NCI-H128 (cell line): ENCODE measurements around the gene SGSM1.

Experiments
- DNase-seq: peaks from one replicate; lab custom pipeline; 2025; ENCODE audit not compliant: unreplicated experiment; lab: John Stamatoyannopoulos, UW

SGSM1 gene

GRCh38 chr22:24805790-24806662 is at the start of gene SGSM1:
Gene SGSM1 (plus strand): TSS chr22:24806211. CDS start chr22:24806326, 115 bp downstream.
- DNase-seq = peak; percentile 38

- no peak for DNase-seq
These were observed 47.7 kb upstream of the SGSM1 start for GRCh38 chr22:24758164-24758799.

- no peak for DNase-seq
These were observed 46.2 kb upstream of the SGSM1 start for GRCh38 chr22:24759765-24760164.

- no peak for DNase-seq
These were observed 45.2 kb upstream of the SGSM1 start for GRCh38 chr22:24760708-24761306.

- no peak for DNase-seq
These were observed 43.9 kb upstream of the SGSM1 start for GRCh38 chr22:24761888-24762675.

- DNase-seq = no peak
These were observed 42.0 kb upstream of the SGSM1 start for GRCh38 chr22:24763872-24764485.

- DNase-seq = no peak
These were observed 40.8 kb upstream of the SGSM1 start for GRCh38 chr22:24765166-24765565.

- no peak for DNase-seq
These were observed 37.3 kb upstream of the SGSM1 start for GRCh38 chr22:24768537-24769374.

- DNase-seq = no peak
These were observed 33.4 kb upstream of the SGSM1 start for GRCh38 chr22:24772493-24773220.

GRCh38 chr22:24775769-24776492 is 30.1 kb upstream of the SGSM1 start:
- no peak for DNase-seq

GRCh38 chr22:24776525-24776924 is 29.5 kb upstream of the SGSM1 start:
- no peak for DNase-seq

GRCh38 chr22:24789516-24789915 is 16.5 kb upstream of the SGSM1 start:
- no peak for DNase-seq

GRCh38 chr22:24791362-24791761 is 14.6 kb upstream of the SGSM1 start:
- DNase-seq = no peak

GRCh38 chr22:24796056-24796455 is 10.0 kb upstream of the SGSM1 start:
- no peak for DNase-seq

GRCh38 chr22:24796860-24797259 is 9.2 kb upstream of the SGSM1 start:
- DNase-seq = no peak

GRCh38 chr22:24801901-24802465 is 4.0 kb upstream of the SGSM1 start:
- no peak for DNase-seq

- DNase-seq = no peak
These were observed 2.9 kb upstream of the SGSM1 start for GRCh38 chr22:24803064-24803542.

- no peak for DNase-seq
These were observed 621 bp downstream of the SGSM1 start for GRCh38 chr22:24806663-24807001.
